NCI-H510A (cell line): ENCODE data around the gene CLDN2.
"Not testable (repeated sequence)": the region's sequence is repeated elsewhere in the genome, so short reads cannot be mapped to it uniquely, and the experiment has no call there.

Experiments used
- DNase-seq: peaks from one replicate; lab custom pipeline; 2025; lab: John Stamatoyannopoulos, UW

Gene CLDN2

GRCh38 chrX:106963111-106963510 is 42.9 kb downstream of the CLDN2 start:
- DNase-seq = no peak

GRCh38 chrX:106964290-106964689 is 44.1 kb downstream of the CLDN2 start:
- no peak for DNase-seq

- DNase-seq = not testable (repeated sequence)
Measured at GRCh38 chrX:106966547-106966946, 46.3 kb downstream of the CLDN2 start.

GRCh38 chrX:106972896-106973295 is 52.7 kb downstream of the CLDN2 start:
- DNase-seq = no peak

- no peak for DNase-seq
Measured at GRCh38 chrX:106973433-106974149, 53.4 kb downstream of the CLDN2 start.

- DNase-seq = no peak
Measured at GRCh38 chrX:106976416-106976815, 56.2 kb downstream of the CLDN2 start.
